ENCODE results near the gene ADGRL3.
"Not testable (repeated sequence)": the region's sequence is repeated elsewhere in the genome, so short reads cannot be mapped to it uniquely, and the experiment has no call there.

Gene ADGRL3

GRCh38 chr4:61763682-61764081 lies 563.6 kb downstream of the ADGRL3 start:
- DNase-seq: no peak

GRCh38 chr4:61764090-61764489 lies 564.0 kb downstream of the ADGRL3 start:
- DNase-seq: not testable (repeated sequence)

GRCh38 chr4:61769444-61770167 lies 569.5 kb downstream of the ADGRL3 start:
- DNase-seq: not testable (repeated sequence)

- DNase-seq: no peak
These were observed 570.3 kb downstream of the ADGRL3 start for GRCh38 chr4:61770456-61770855.

- no peak for DNase-seq
These were observed 570.9 kb downstream of the ADGRL3 start for GRCh38 chr4:61771056-61771455.

- no peak for DNase-seq
These were observed 572.0 kb downstream of the ADGRL3 start for GRCh38 chr4:61772126-61772525.

- DNase-seq: no peak
These were observed 573.6 kb downstream of the ADGRL3 start for GRCh38 chr4:61773655-61774245.

- no peak for DNase-seq
These were observed 582.0 kb downstream of the ADGRL3 start for GRCh38 chr4:61782133-61782532.

GRCh38 chr4:61783050-61783449 lies 582.9 kb downstream of the ADGRL3 start:
- no peak for DNase-seq

GRCh38 chr4:61785761-61786160 lies 585.6 kb downstream of the ADGRL3 start:
- no peak for DNase-seq

GRCh38 chr4:61786211-61786610 lies 586.1 kb downstream of the ADGRL3 start:
- DNase-seq: no peak

- DNase-seq: no peak
These were observed 595.9 kb downstream of the ADGRL3 start for GRCh38 chr4:61795998-61796397.

- no peak for DNase-seq
These were observed 599.7 kb downstream of the ADGRL3 start for GRCh38 chr4:61799794-61800193.

- no peak for DNase-seq
These were observed 605.1 kb downstream of the ADGRL3 start for GRCh38 chr4:61805227-61805626.

GRCh38 chr4:61805979-61806378 lies 605.9 kb downstream of the ADGRL3 start:
- DNase-seq: no peak

- DNase-seq: no peak
These were observed 612.0 kb downstream of the ADGRL3 start for GRCh38 chr4:61812171-61812570.

- no peak for DNase-seq
These were observed 616.9 kb downstream of the ADGRL3 start for GRCh38 chr4:61817071-61817470.

- no peak for DNase-seq
These were observed 620.0 kb downstream of the ADGRL3 start for GRCh38 chr4:61820136-61820535.

GRCh38 chr4:61824454-61824853 lies 624.3 kb downstream of the ADGRL3 start:
- no peak for DNase-seq

GRCh38 chr4:61827907-61828391 lies 627.8 kb downstream of the ADGRL3 start:
- no peak for DNase-seq

- no peak for DNase-seq
These were observed 628.8 kb downstream of the ADGRL3 start for GRCh38 chr4:61828960-61829359.

- no peak for DNase-seq
These were observed 631.9 kb downstream of the ADGRL3 start for GRCh38 chr4:61831987-61832386.

GRCh38 chr4:61837395-61837794 lies 637.3 kb downstream of the ADGRL3 start:
- DNase-seq: no peak

- DNase-seq: no peak
These were observed 637.9 kb downstream of the ADGRL3 start for GRCh38 chr4:61838072-61838471.

- no peak for DNase-seq
These were observed 641.6 kb downstream of the ADGRL3 start for GRCh38 chr4:61841714-61842113.
